K562 (cell line): ENCODE measurements around the gene ALOX12. TPM values are rescaled to one million over a fixed set of nuclear protein-coding genes. Genes with fewer than 3 reads are reported as not detected.
A peak's percentile ranks its signal among the peaks of the same experiment; 100 is the strongest.

Source experiments
- ARNT ChIP-seq, 2 experiments: fragments of 450-650 bp; IDR thresholded peaks; 2 replicates each; pipeline ENCODE4 v1.6.1; 2016; ENCODE audit warnings: mild to moderate bottlenecking in 1 of 2
- ASH1L ChIP-seq: fragments of 450-650 bp; IDR thresholded peaks from 2 replicates; pipeline ENCODE4 v1.6.1; 2018; ENCODE audit warnings: borderline replicate concordance, mild to moderate bottlenecking, low read depth; ENCODE audit not compliant: partially characterized antibody
- CXXC5 ChIP-seq: fragments of 250-450 bp; sonication (Bioruptor Pico); IDR thresholded peaks from 2 replicates; pipeline ENCODE4 v1.8.0; 2022; ENCODE audit warnings: inconsistent platforms, mild to moderate bottlenecking, moderate library complexity
- ETS2 ChIP-seq: IDR thresholded peaks from 2 replicates; pipeline ENCODE4 v1.6.1; 2016; ENCODE audit warnings: borderline replicate concordance, missing genetic modification characterization, mild to moderate bottlenecking, moderate library complexity, missing compliant biosample characterization; ENCODE audit not compliant: poor library complexity, severe bottlenecking
- ETV1 ChIP-seq: fragments of 450-650 bp; conservative IDR thresholded peaks from 2 replicates; pipeline ENCODE4 v1.6.1; 2016; ENCODE audit warnings: missing genetic modification characterization, control low read depth, low read depth, missing compliant biosample characterization
- FIP1L1 ChIP-seq: fragments of 200-400 bp; formaldehyde crosslinking; IDR thresholded peaks from 2 replicates; pipeline ENCODE4 v1.6.1; 2018; ENCODE audit warnings: mild to moderate bottlenecking, low read depth, low read length; ENCODE audit not compliant: poor library complexity, severe bottlenecking
- HCFC1 ChIP-seq: IDR thresholded peaks from 2 replicates; pipeline ENCODE4 v1.6.1; 2012; ENCODE audit warnings: low read depth, low read length, improper control_type of control experiment
- HOXB6 ChIP-seq: fragments of 250-450 bp; sonication (Bioruptor Pico); IDR thresholded peaks from 2 replicates; pipeline ENCODE4 v1.5.1; 2022; ENCODE audit warnings: mild to moderate bottlenecking, borderline replicate concordance
- JUN ChIP-seq, 2 experiments: sonication (generic) in 1 of 2; formaldehyde crosslinking in 1 of 2; IDR thresholded peaks; 2 replicates each; pipeline versions ENCODE4 v1.6.1 to v1.8.0; 2012 to 2022; ENCODE audit warnings: borderline replicate concordance in 2 of 2, mild to moderate bottlenecking in 2 of 2, improper control_type of control experiment in 1 of 2, low read depth in 1 of 2, low read length in 1 of 2, missing genetic modification reagents in 1 of 2
- JUND ChIP-seq, 2 experiments: IDR thresholded peaks; 2 replicates in 1 of 2; 3 replicates in 1 of 2; pipeline ENCODE4 v1.6.1; 2011; ENCODE audit warnings: borderline replicate concordance in 2 of 2, low read depth in 2 of 2, low read length in 2 of 2, improper control_type of control experiment in 1 of 2, missing biosample characterization in 1 of 2, missing genetic modification characterization in 1 of 2, missing genetic modification reagents in 1 of 2
- L3MBTL2 ChIP-seq: fragments of 450-650 bp; IDR thresholded peaks from 2 replicates; pipeline ENCODE4 v1.6.1; 2016; ENCODE audit warnings: mild to moderate bottlenecking, moderate library complexity
- ZNF124 ChIP-seq: sonication (generic); formaldehyde crosslinking; IDR thresholded peaks from 2 replicates; pipeline ENCODE4 v1.8.1; 2022; ENCODE audit warnings: missing genetic modification reagents
- ZNF212 ChIP-seq: fragments of 450-650 bp; formaldehyde crosslinking; IDR thresholded peaks from 2 replicates; pipeline ENCODE4 v1.4.0; 2020; ENCODE audit warnings: mild to moderate bottlenecking
- polyA plus RNA-seq, 8 experiments: library from polyadenylated mRNA; depleted of rRNA in 4 of 8; stranded (reverse) in 5 of 8; unstranded in 3 of 8; fragments of >200 nt; fragmentation: Nextera tagmentation in 2 of 8; fragmentation: Illumina TruSeq in 1 of 8; extraction: Ambion mirVana in 2 of 8; extraction: Trizol in 1 of 8; gene quantifications; 2 replicates each; pipeline versions ENCODE4 v1.2.1 to v1.2.3, GENCODE V29; 2011 to 2014; ENCODE audit warnings: inconsistent platforms in 1 of 8, missing spikeins in 1 of 8
- total RNA-seq, 7 experiments: library from RNA; depleted of rRNA in 6 of 7; stranded (reverse); fragments of >200 nt in 6 of 7; fragmentation: Illumina TruSeq in 2 of 7; extraction: Trizol in 2 of 7; gene quantifications; 2 replicates each; pipeline versions ENCODE4 v1.2.1 to v1.2.3, GENCODE V29; 2011 to 2021; ENCODE audit warnings: low replicate concordance in 1 of 7
- TF ChIP-seq, protein P1 (sequence below), 2 experiments: fragments of 450-650 bp in 1 of 2; sonication (generic) in 1 of 2; formaldehyde crosslinking in 1 of 2; IDR thresholded peaks; 2 replicates each; pipeline versions ENCODE4 v1.7.1 to v1.9.0; 2016 to 2022; ENCODE audit warnings: inconsistent platforms in 1 of 2, mild to moderate bottlenecking in 1 of 2, missing genetic modification reagents in 1 of 2
- TF ChIP-seq, protein P2 (sequence below), 2 experiments: fragments of 450-650 bp in 1 of 2; sonication (generic) in 1 of 2; formaldehyde crosslinking; conservative IDR thresholded peaks; 2 replicates each; pipeline versions ENCODE4 v1.4.0 to v1.8.1; 2020 to 2022; ENCODE audit warnings: mild to moderate bottlenecking in 1 of 2, missing genetic modification reagents in 1 of 2
- TF ChIP-seq, protein P3 (sequence below): fragments of 450-650 bp; IDR thresholded peaks from 2 replicates; pipeline ENCODE4 v1.6.1; 2016

ALOX12 gene
- total and polyA plus RNA-seq, 9 of the 15 experiments (the other 6 are each of a cell fraction or from before 2014, with no cell fraction given): 0.09 to 1.1 (median 0.47) TPM; not detected in 1

DNA sequence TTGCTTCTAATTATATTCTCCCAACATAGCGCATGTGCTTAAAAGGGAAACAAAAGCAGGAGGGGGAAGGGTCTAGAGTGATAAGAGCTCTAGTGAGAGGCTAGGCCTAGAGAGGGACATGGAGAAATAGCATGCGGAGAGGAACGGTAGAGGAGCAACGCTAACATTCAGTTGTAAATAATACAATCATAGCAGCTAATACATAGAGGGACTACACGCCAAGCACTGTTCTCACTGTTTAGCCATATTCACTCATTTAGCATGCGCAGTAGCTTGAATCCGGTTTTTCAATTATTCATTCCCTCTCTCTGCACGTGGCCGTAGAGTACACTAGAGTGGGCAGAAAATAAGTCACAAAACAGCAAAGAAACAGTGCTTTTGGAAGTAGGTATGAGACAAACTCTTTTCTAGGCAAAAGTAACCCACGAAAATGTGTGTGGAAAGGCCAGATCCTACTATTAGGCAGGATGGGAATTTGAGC, 1.7 kb upstream of the ALOX12 start (continued):
- TF ChIP-seq ZNF124 (CRISPR knock-in tag) (no peak), CXXC5 (peak; percentile 28), ETV1 (tag) (no peak), L3MBTL2 (peak; percentile 91), ARNT (IDR thresholded peaks at IDR 0.05) (0 out of 4 replicates have a peak, but pooled peaks of 1 of the 2 experiments have one; percentile 6), ZNF212 (no peak), ETS2 (no peak), FIP1L1 (no peak), HCFC1 (no peak), JUN (IDR thresholded peaks at IDR 0.05; ENCODE audit: borderline replicate concordance, low read depth, low read length) (no peak), JUN (CRISPR knock-in tag; IDR thresholded peaks at IDR 0.05; ENCODE audit: borderline replicate concordance) (no peak), HOXB6 (no peak), ASH1L (no peak), JUND (IDR thresholded peaks at IDR 0.05; ENCODE audit: borderline replicate concordance, low read depth, low read length) (no peak), JUND (tag; IDR thresholded peaks at IDR 0.05; ENCODE audit: borderline replicate concordance, low read depth, low read length) (no peak)
- TF ChIP-seq, protein P1, sequence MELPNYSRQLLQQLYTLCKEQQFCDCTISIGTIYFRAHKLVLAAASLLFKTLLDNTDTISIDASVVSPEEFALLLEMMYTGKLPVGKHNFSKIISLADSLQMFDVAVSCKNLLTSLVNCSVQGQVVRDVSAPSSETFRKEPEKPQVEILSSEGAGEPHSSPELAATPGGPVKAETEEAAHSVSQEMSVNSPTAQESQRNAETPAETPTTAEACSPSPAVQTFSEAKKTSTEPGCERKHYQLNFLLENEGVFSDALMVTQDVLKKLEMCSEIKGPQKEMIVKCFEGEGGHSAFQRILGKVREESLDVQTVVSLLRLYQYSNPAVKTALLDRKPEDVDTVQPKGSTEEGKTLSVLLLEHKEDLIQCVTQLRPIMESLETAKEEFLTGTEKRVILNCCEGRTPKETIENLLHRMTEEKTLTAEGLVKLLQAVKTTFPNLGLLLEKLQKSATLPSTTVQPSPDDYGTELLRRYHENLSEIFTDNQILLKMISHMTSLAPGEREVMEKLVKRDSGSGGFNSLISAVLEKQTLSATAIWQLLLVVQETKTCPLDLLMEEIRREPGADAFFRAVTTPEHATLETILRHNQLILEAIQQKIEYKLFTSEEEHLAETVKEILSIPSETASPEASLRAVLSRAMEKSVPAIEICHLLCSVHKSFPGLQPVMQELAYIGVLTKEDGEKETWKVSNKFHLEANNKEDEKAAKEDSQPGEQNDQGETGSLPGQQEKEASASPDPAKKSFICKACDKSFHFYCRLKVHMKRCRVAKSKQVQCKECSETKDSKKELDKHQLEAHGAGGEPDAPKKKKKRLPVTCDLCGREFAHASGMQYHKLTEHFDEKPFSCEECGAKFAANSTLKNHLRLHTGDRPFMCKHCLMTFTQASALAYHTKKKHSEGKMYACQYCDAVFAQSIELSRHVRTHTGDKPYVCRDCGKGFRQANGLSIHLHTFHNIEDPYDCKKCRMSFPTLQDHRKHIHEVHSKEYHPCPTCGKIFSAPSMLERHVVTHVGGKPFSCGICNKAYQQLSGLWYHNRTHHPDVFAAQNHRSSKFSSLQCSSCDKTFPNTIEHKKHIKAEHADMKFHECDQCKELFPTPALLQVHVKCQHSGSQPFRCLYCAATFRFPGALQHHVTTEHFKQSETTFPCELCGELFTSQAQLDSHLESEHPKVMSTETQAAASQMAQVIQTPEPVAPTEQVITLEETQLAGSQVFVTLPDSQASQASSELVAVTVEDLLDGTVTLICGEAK (IDR thresholded peaks at IDR 0.05): 0 out of 2 replicates have a peak, but pooled peaks have one; percentile 17
- TF ChIP-seq, protein P1 (CRISPR knock-in tag; IDR thresholded peaks at IDR 0.05): no peak
- TF ChIP-seq, protein P2, sequence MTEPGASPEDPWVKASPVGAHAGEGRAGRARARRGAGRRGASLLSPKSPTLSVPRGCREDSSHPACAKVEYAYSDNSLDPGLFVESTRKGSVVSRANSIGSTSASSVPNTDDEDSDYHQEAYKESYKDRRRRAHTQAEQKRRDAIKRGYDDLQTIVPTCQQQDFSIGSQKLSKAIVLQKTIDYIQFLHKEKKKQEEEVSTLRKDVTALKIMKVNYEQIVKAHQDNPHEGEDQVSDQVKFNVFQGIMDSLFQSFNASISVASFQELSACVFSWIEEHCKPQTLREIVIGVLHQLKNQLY (CRISPR knock-in tag; conservative IDR thresholded peaks at IDR 0.05): no peak
- TF ChIP-seq, protein P3, sequence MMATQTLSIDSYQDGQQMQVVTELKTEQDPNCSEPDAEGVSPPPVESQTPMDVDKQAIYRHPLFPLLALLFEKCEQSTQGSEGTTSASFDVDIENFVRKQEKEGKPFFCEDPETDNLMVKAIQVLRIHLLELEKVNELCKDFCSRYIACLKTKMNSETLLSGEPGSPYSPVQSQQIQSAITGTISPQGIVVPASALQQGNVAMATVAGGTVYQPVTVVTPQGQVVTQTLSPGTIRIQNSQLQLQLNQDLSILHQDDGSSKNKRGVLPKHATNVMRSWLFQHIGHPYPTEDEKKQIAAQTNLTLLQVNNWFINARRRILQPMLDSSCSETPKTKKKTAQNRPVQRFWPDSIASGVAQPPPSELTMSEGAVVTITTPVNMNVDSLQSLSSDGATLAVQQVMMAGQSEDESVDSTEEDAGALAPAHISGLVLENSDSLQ: no peak
